SK-N-SH treated with all-trans-retinoic acid at 6 μM for 48 hours (cell line): ENCODE data around the gene TMEM167B.

Experiments used
- ARNTL ChIP-seq: fragments of 450-650 bp; formaldehyde crosslinking; IDR thresholded peaks from 2 replicates; pipeline ENCODE4 v1.5.0; 2020; ENCODE audit warnings: low read depth, mild to moderate bottlenecking, moderate library complexity, borderline replicate concordance
- CSDC2 ChIP-seq: fragments of 250-450 bp; sonication (Bioruptor Pico); IDR thresholded peaks from 2 replicates; pipeline ENCODE4 v1.5.0; 2020; ENCODE audit warnings: mild to moderate bottlenecking, moderate library complexity
- ESRRG ChIP-seq: fragments of 250-450 bp; sonication (Bioruptor Pico); IDR thresholded peaks from 2 replicates; pipeline ENCODE4 v1.6.1; 2021; ENCODE audit warnings: mild to moderate bottlenecking
- GLIS3 ChIP-seq: fragments of 250-450 bp; sonication (Bioruptor Pico); IDR thresholded peaks from 2 replicates; pipeline ENCODE4 v1.5.0; 2020; ENCODE audit warnings: mild to moderate bottlenecking, moderate library complexity
- PPARA ChIP-seq: fragments of 250-450 bp; sonication (Bioruptor Pico); IDR thresholded peaks from 2 replicates; pipeline ENCODE4 v1.5.0; 2020; ENCODE audit warnings: mild to moderate bottlenecking, borderline replicate concordance
- RARB ChIP-seq: fragments of 250-450 bp; sonication (Bioruptor Pico); IDR thresholded peaks from 2 replicates; pipeline ENCODE4 v1.8.0; 2021; ENCODE audit warnings: mild to moderate bottlenecking, moderate library complexity
- TCF4 ChIP-seq: fragments of 250-450 bp; sonication (Bioruptor Pico); IDR thresholded peaks from 2 replicates; pipeline ENCODE4 v1.8.0; 2021; ENCODE audit warnings: mild to moderate bottlenecking, moderate library complexity, borderline replicate concordance
- ZC3H10 ChIP-seq: fragments of 250-450 bp; sonication (Bioruptor Pico); IDR thresholded peaks from 2 replicates; pipeline ENCODE4 v1.5.1; 2021; ENCODE audit warnings: mild to moderate bottlenecking, moderate library complexity
- ZFP30 ChIP-seq: fragments of 450-650 bp; formaldehyde crosslinking; IDR thresholded peaks from 2 replicates; pipeline ENCODE4 v1.5.0; 2022; ENCODE audit warnings: mild to moderate bottlenecking, moderate library complexity
- ZNF565 ChIP-seq: fragments of 450-650 bp; formaldehyde crosslinking; conservative IDR thresholded peaks from 2 replicates; pipeline ENCODE4 v1.5.0; 2020; ENCODE audit warnings: low read depth, mild to moderate bottlenecking, moderate library complexity
- TF ChIP-seq, protein P1 (sequence below): fragments of 250-450 bp; sonication (Bioruptor Pico); IDR thresholded peaks from 2 replicates; pipeline ENCODE4 v1.8.0; 2020; ENCODE audit warnings: mild to moderate bottlenecking, moderate library complexity, borderline replicate concordance
- TF ChIP-seq, protein P2 (sequence below): fragments of 250-450 bp; sonication (Bioruptor Pico); IDR thresholded peaks from 2 replicates; pipeline ENCODE4 v1.5.1; 2020; ENCODE audit warnings: low read depth, mild to moderate bottlenecking, moderate library complexity

DNA sequence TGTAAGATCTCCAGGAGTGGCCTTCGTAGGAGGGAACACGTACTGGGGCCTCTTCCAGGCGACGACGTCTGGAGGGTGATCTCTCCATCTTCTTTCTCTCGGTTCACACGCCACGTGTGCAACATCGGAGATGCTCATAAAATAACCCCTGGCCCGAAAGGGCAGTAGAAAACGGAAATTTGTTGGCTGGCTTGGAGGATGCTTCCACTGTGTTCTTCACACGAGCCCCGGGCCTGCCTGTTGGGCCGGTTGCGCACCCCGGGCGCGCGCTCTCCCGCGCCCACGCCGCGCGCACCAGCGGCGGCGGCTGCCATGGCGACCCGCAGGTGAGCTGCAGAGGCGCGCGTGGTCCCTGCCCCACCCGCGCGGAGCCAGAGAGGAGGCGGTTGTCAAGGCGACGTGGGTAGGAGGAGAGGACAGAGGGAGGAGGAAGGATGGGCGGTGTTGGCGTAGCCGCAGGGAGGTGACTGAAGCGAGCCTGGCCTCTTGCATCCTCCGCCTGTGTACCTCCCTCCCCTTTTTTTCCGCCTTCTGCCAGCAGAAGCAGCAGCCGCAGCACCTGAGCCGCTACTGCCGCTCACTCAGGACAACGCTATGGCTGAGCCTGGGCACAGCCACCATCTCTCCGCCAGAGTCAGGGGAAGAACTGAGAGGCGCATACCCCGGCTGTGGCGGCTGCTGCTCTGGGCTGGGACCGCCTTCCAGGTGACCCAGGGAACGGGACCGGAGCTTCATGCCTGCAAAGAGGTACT is 23.2 kb downstream of the TMEM167B start, which contains the start of gene ELAPOR1:
- TF ChIP-seq CSDC2 (CRISPR knock-in tag) (no peak), ZC3H10 (CRISPR knock-in tag) (no peak), TCF4 (no peak), RARB (CRISPR knock-in tag) (no peak), ESRRG (CRISPR knock-in tag) (no peak), ZNF565 (CRISPR knock-in tag) (no peak), ZFP30 (no peak), ARNTL (no peak), GLIS3 (no peak), PPARA (no peak)
- TF ChIP-seq, protein P1, sequence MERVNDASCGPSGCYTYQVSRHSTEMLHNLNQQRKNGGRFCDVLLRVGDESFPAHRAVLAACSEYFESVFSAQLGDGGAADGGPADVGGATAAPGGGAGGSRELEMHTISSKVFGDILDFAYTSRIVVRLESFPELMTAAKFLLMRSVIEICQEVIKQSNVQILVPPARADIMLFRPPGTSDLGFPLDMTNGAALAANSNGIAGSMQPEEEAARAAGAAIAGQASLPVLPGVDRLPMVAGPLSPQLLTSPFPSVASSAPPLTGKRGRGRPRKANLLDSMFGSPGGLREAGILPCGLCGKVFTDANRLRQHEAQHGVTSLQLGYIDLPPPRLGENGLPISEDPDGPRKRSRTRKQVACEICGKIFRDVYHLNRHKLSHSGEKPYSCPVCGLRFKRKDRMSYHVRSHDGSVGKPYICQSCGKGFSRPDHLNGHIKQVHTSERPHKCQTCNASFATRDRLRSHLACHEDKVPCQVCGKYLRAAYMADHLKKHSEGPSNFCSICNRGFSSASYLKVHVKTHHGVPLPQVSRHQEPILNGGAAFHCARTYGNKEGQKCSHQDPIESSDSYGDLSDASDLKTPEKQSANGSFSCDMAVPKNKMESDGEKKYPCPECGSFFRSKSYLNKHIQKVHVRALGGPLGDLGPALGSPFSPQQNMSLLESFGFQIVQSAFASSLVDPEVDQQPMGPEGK (CRISPR knock-in tag), result no peak
- TF ChIP-seq, protein P2, sequence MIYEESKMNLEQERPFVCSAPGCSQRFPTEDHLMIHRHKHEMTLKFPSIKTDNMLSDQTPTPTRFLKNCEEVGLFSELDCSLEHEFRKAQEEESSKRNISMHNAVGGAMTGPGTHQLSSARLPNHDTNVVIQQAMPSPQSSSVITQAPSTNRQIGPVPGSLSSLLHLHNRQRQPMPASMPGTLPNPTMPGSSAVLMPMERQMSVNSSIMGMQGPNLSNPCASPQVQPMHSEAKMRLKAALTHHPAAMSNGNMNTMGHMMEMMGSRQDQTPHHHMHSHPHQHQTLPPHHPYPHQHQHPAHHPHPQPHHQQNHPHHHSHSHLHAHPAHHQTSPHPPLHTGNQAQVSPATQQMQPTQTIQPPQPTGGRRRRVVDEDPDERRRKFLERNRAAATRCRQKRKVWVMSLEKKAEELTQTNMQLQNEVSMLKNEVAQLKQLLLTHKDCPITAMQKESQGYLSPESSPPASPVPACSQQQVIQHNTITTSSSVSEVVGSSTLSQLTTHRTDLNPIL (CRISPR knock-in tag), result no peak
